K562 (cell line): ENCODE results near the gene EFHC1. TPM values are rescaled to one million over a fixed set of nuclear protein-coding genes. Genes with fewer than 3 reads are reported as not detected.

Experiments used
- ATAC-seq: fragments of 200-7000 bp; cut with Tn5 transposase; 3 replicates; pipeline ENCODE4 v1.9.1; 2020; ENCODE audit warnings: moderate library complexity
- BruUV-seq: library from RNA; stranded (reverse); fragments of 400-500 nt; replicated peaks from 2 replicates; lab custom pipeline; 2021; lab: Mats Ljungman, UMichigan
- CTCF ChIA-PET: fragments of 300-600 bp; formaldehyde crosslinking; extraction: SDS; loops from one replicate; lab custom pipeline; 2021; ENCODE audit warnings: low intra/inter-chr PET ratio; lab: Yijun Ruan, JAX
- POLR2A ChIA-PET: fragments of 300-600, 350-650 bp; sonication (Branson Sonifier 250); formaldehyde crosslinking; extraction: SDS; loops from one replicate; lab custom pipeline; 2021; ENCODE audit warnings: antibody characterized with exemption, inconsistent platforms; lab: Yijun Ruan, JAX
- DNase-seq, 4 experiments: peaks; one replicate each; pipeline versions ENCODE4 v3.0.0 to v3.0.0-alpha.2; 2011 to 2018; ENCODE audit warnings: low spot score in 3 of 4, mixed read lengths in 3 of 4; ENCODE audit errors: extremely low read depth in 1 of 4
- FAIRE-seq: peaks from 2 replicates; lab custom pipeline; 2011; peaks lifted over from hg19 to GRCh38; lab: Jason Lieb, UNC
- H2AFZ ChIP-seq: 2 replicates; pipeline ENCODE4 v1.6.0; 2011; ENCODE audit warnings: low read depth, low read length, control low read depth, inconsistent platforms
- H3K27ac ChIP-seq: fragments of 200-600 bp; 3 replicates; pipeline ENCODE4 v1.8.0; 2011; ENCODE audit warnings: low read depth, mild to moderate bottlenecking, control low read depth, inconsistent platforms, low read length, moderate library complexity, mixed read lengths; ENCODE audit errors: extremely low read depth
- H3K27me3 ChIP-seq, 2 experiments: fragments of 300-600 bp in 1 of 2; 2 replicates in 1 of 2; 3 replicates in 1 of 2; pipeline versions ENCODE4 v1.6.0 to v1.8.0; 2011; ENCODE audit warnings: inconsistent platforms in 2 of 2, low read length in 2 of 2, mild to moderate bottlenecking in 1 of 2, mixed read lengths in 1 of 2, moderate library complexity in 1 of 2; ENCODE audit not compliant: control insufficient read depth in 2 of 2, insufficient read depth in 2 of 2
- H3K36me3 ChIP-seq: fragments of 300-600 bp; 3 replicates; pipeline ENCODE4 v1.8.0; 2011; ENCODE audit warnings: mild to moderate bottlenecking, low read length, inconsistent platforms; ENCODE audit not compliant: control insufficient read depth, insufficient read depth
- H3K4me1 ChIP-seq, 2 experiments: fragments of 200-600 bp in 1 of 2; replicated peaks in 1 of 2; 2 replicates in 1 of 2; 3 replicates in 1 of 2; pipeline versions ENCODE4 v1.5.1 to v1.8.0; 2011; ENCODE audit warnings: inconsistent platforms in 2 of 2, low read length in 2 of 2, mild to moderate bottlenecking in 1 of 2, mixed read lengths in 1 of 2, moderate library complexity in 1 of 2; ENCODE audit not compliant: control insufficient read depth in 2 of 2, insufficient read depth in 2 of 2
- H3K4me2 ChIP-seq: 2 replicates; pipeline ENCODE4 v1.6.1; 2011; ENCODE audit warnings: low read length, control low read depth, inconsistent platforms, mixed read lengths; ENCODE audit not compliant: insufficient read depth
- H3K4me3 ChIP-seq: fragments of 200-600 bp; sonication (generic), shearing (Covaris generic); 2 replicates; pipeline ENCODE4 v1.5.1; 2016; ENCODE audit warnings: control low read depth, inconsistent platforms
- H3K79me2 ChIP-seq: fragments of 200-600 bp; 3 replicates; pipeline ENCODE4 v1.8.0; 2011; ENCODE audit warnings: low read length, inconsistent platforms; ENCODE audit not compliant: control insufficient read depth, insufficient read depth
- H3K9ac ChIP-seq, 2 experiments: 2 replicates each; pipeline versions ENCODE4 v1.6.0 to v1.6.1; 2011; ENCODE audit warnings: low read depth in 2 of 2, low read length in 2 of 2, control low read depth in 1 of 2, inconsistent platforms in 1 of 2, mild to moderate bottlenecking in 1 of 2, mixed read lengths in 1 of 2; ENCODE audit not compliant: insufficient read depth in 1 of 2
- H3K9me1 ChIP-seq: one replicate; pipeline ENCODE4 v1.6.0; 2011; ENCODE audit warnings: inconsistent platforms, mild to moderate bottlenecking, low read length, moderate library complexity; ENCODE audit not compliant: control insufficient read depth, insufficient read depth
- H3K9me3 ChIP-seq: replicated peaks from 2 replicates; pipeline ENCODE4 v1.5.1; 2011; ENCODE audit warnings: low read depth, low read length, inconsistent platforms; ENCODE audit not compliant: control insufficient read depth, insufficient read depth
- H4K20me1 ChIP-seq: replicated peaks from 2 replicates; pipeline ENCODE4 v1.6.1; 2011; ENCODE audit warnings: low read length, inconsistent platforms, mixed read lengths; ENCODE audit not compliant: control insufficient read depth, insufficient read depth
- ELF2 ChIP-seq: fragments of 250-450 bp; sonication (Bioruptor Pico); IDR thresholded peaks from 2 replicates; pipeline ENCODE4 v1.5.0; 2021; ENCODE audit warnings: mild to moderate bottlenecking
- FOXJ2 ChIP-seq: fragments of 200-800 bp; sonication (Bioruptor generic); IDR thresholded peaks from 2 replicates; pipeline ENCODE4 v1.6.1; 2016; ENCODE audit warnings: missing genetic modification characterization, missing compliant biosample characterization
- HNRNPH1 ChIP-seq: fragments of 200-400 bp; formaldehyde crosslinking; optimal IDR thresholded peaks from 2 replicates; pipeline ENCODE3; 2017; ENCODE audit warnings: low read depth, mild to moderate bottlenecking, low read length, moderate library complexity
- POLR2A ChIP-seq: fragments of 450-650 bp; conservative IDR thresholded peaks from 2 replicates; pipeline ENCODE4 v1.6.1; 2016
- PTTG1 ChIP-seq: fragments of 450-650 bp; IDR thresholded peaks from 2 replicates; pipeline ENCODE4 v1.6.1; 2016; ENCODE audit warnings: low read depth, mild to moderate bottlenecking, missing genetic modification characterization, missing compliant biosample characterization
- SIN3A ChIP-seq, 2 experiments: fragments of 150-350 bp in 1 of 2; IDR thresholded peaks; 2 replicates each; pipeline ENCODE4 v1.6.1; 2011 to 2016; ENCODE audit warnings: borderline replicate concordance in 2 of 2, low read depth in 2 of 2, low read length in 2 of 2, mild to moderate bottlenecking in 2 of 2, moderate library complexity in 2 of 2; ENCODE audit not compliant: control insufficient read depth in 1 of 2
- YY1 ChIP-seq, 3 experiments: IDR thresholded peaks; 2 replicates each; pipeline ENCODE4 v1.6.1; 2011; ENCODE audit warnings: low read length in 2 of 3, mild to moderate bottlenecking in 2 of 3, moderate library complexity in 2 of 3, borderline replicate concordance in 1 of 3, control low read depth in 1 of 3, low read depth in 1 of 3; ENCODE audit not compliant: insufficient read depth in 3 of 3, insufficient replicate concordance in 2 of 3, control insufficient read depth in 1 of 3, insufficient read length in 1 of 3; ENCODE audit errors: extremely low read depth in 1 of 3
- ZFP1 ChIP-seq: fragments of 450-650 bp; formaldehyde crosslinking; IDR thresholded peaks from 2 replicates; pipeline ENCODE4 v1.4.0; 2020; ENCODE audit warnings: mild to moderate bottlenecking, mixed read lengths
- ZNF217 ChIP-seq: sonication (generic); formaldehyde crosslinking; IDR thresholded peaks from 2 replicates; pipeline ENCODE4 v1.8.0; 2022; ENCODE audit warnings: mild to moderate bottlenecking, missing genetic modification reagents
- ZNF354B ChIP-seq: fragments of 250-450 bp; sonication (Bioruptor Pico); IDR thresholded peaks from 2 replicates; pipeline ENCODE4 v1.4.0; 2020
- ZNF551 ChIP-seq: fragments of 250-450 bp; sonication (Bioruptor Pico); IDR thresholded peaks from 2 replicates; pipeline ENCODE4 v1.5.0; 2021; ENCODE audit warnings: mild to moderate bottlenecking, moderate library complexity
- ZNF561 ChIP-seq: fragments of 450-650 bp; formaldehyde crosslinking; conservative IDR thresholded peaks from 2 replicates; pipeline ENCODE4 v1.4.0; 2020; ENCODE audit warnings: mild to moderate bottlenecking, moderate library complexity
- ZNF766 ChIP-seq: fragments of 200-800 bp; sonication (Bioruptor generic); conservative IDR thresholded peaks from 2 replicates; pipeline ENCODE4 v1.6.1; 2016; ENCODE audit warnings: missing genetic modification characterization, missing compliant biosample characterization
- WGBS: fragments of 100-300 bp; shearing (Covaris generic); methylation state at CpG from one replicate; pipeline ENCODE4 v1.1.6; 2016; ENCODE audit warnings: low coverage, mixed read lengths; ENCODE audit not compliant: insufficient coverage; ENCODE audit errors: missing lambda C conversion rate; 5-methylcytosine and 5-hydroxymethylcytosine counted together
- in situ Hi-C: fragments of 300-500 bp; cut with MboI; formaldehyde crosslinking; loops from 4 replicates; pipeline ENCODE4 v1.15.0; 2018; ENCODE audit warnings: inconsistent platforms, mixed read lengths
- intact Hi-C: fragments of 100-400 bp; cut with micrococcal nuclease; formaldehyde crosslinking; loops from 2 replicates; pipeline ENCODE4 v1.14.2; 2022
- polyA plus RNA-seq, 8 experiments: library from polyadenylated mRNA; depleted of rRNA in 4 of 8; stranded (reverse) in 5 of 8; unstranded in 3 of 8; fragments of >200 nt; fragmentation: Nextera tagmentation in 2 of 8; fragmentation: Illumina TruSeq in 1 of 8; extraction: Ambion mirVana in 2 of 8; extraction: Trizol in 1 of 8; gene quantifications; 2 replicates each; pipeline versions ENCODE4 v1.2.1 to v1.2.3, GENCODE V29; 2011 to 2014; ENCODE audit warnings: inconsistent platforms in 1 of 8, missing spikeins in 1 of 8
- total RNA-seq, 7 experiments: library from RNA; depleted of rRNA in 6 of 7; stranded (reverse); fragments of >200 nt in 6 of 7; fragmentation: Illumina TruSeq in 2 of 7; extraction: Trizol in 2 of 7; gene quantifications; 2 replicates each; pipeline versions ENCODE4 v1.2.1 to v1.2.3, GENCODE V29; 2011 to 2021; ENCODE audit warnings: low replicate concordance in 1 of 7
- TF ChIP-seq, protein P1 (sequence below): fragments of 250-450 bp; sonication (Bioruptor Pico); IDR thresholded peaks from 2 replicates; pipeline ENCODE4 v1.5.0; 2021; ENCODE audit warnings: mild to moderate bottlenecking, borderline replicate concordance

EFHC1 gene
- total and polyA plus RNA-seq, 9 of the 15 experiments (the other 6 are each of a cell fraction or from before 2014, with no cell fraction given), result 9.5 to 31.0 (median 14.9) TPM

DNA sequence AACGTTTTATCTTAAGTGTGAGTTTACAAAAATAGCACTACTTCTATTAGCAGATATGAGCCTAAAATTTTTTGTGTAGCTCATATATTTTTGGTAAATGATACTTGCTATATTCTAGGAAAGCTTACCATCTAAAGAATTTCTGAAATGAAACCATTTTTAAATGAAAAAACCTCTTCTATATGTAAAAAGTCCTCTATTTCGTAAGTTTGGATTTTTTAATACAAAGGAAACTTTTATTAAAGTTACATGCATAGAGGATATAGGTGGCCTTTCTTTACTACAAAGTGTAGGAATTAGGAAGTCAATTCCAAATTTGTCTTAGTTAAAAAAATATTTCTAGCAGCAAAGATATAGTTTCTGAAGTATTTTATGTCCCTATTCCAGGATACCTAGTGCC, 18.8 kb downstream of the EFHC1 start:
- CTCF ChIA-PET, result no interaction called here
- no peaks in the 10 kb centered on the region for H3K27me3 ChIP-seq
- no peak for TF ChIP-seq PTTG1 (tag)
- no peak for TF ChIP-seq ZNF561 (CRISPR knock-in tag)
- no peak for TF ChIP-seq YY1 (IDR thresholded peaks at IDR 0.05; ENCODE audit: borderline replicate concordance in 1 of 3, control insufficient read depth in 1 of 3, extremely low read depth in 1 of 3, insufficient read depth in 3 of 3, insufficient read length in 1 of 3, insufficient replicate concordance in 2 of 3, low read depth in 1 of 3, low read length in 2 of 3)
- TF ChIP-seq ZFP1 (CRISPR knock-in tag), result no peak
- no peak for TF ChIP-seq ZNF354B (CRISPR knock-in tag)
- no peak for TF ChIP-seq FOXJ2 (tag)
- no peak for TF ChIP-seq POLR2A
- no peak for TF ChIP-seq SIN3A (IDR thresholded peaks at IDR 0.05; ENCODE audit: borderline replicate concordance in 2 of 2, control insufficient read depth in 1 of 2, low read depth in 2 of 2, low read length in 2 of 2)
- TF ChIP-seq ZNF217 (CRISPR knock-in tag), result no peak
- TF ChIP-seq HNRNPH1, result no peak
- TF ChIP-seq ELF2 (CRISPR knock-in tag), result no peak
- TF ChIP-seq ZNF551 (CRISPR knock-in tag), result no peak
- TF ChIP-seq, protein P1, sequence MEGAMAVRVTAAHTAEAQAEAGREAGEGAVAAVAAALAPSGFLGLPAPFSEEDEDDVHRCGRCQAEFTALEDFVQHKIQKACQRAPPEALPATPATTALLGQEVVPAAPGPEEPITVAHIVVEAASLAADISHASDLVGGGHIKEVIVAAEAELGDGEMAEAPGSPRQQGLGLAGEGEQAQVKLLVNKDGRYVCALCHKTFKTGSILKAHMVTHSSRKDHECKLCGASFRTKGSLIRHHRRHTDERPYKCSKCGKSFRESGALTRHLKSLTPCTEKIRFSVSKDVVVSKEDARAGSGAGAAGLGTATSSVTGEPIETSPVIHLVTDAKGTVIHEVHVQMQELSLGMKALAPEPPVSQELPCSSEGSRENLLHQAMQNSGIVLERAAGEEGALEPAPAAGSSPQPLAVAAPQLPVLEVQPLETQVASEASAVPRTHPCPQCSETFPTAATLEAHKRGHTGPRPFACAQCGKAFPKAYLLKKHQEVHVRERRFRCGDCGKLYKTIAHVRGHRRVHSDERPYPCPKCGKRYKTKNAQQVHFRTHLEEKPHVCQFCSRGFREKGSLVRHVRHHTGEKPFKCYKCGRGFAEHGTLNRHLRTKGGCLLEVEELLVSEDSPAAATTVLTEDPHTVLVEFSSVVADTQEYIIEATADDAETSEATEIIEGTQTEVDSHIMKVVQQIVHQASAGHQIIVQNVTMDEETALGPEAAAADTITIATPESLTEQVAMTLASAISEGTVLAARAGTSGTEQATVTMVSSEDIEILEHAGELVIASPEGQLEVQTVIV, result no peak
- TF ChIP-seq ZNF766 (CRISPR knock-in tag), result no peak
- TF ChIP-seq, all 486 proteins: peak for 0
- H3K9ac ChIP-seq, result no peak overlapping the region
- no TSS peak for BruUV-seq
- intact Hi-C loops (no loop called here), in situ Hi-C loops (no loop called here)
- no peak overlapping the region for H3K4me3 ChIP-seq
- no peak for FAIRE-seq
- WGBS, result 51% methylated on average over 2 of the region's 2 CpGs
- H4K20me1 ChIP-seq, result no peaks in the 10 kb centered on the region
- no peaks in the 10 kb centered on the region for H3K79me2 ChIP-seq
- peaks cover 6% of the 10 kb centered on the region; the same call in 1 of the 3 replicates for H3K36me3 ChIP-seq
- no peak overlapping the region for H2AFZ ChIP-seq
- H3K4me1 ChIP-seq, result peaks cover 0 to 8% of the 10 kb centered on the region in 2 experiments; a peak in 2 of 5 replicates
- no peak for DNase-seq
- no peak overlapping the region for H3K4me2 ChIP-seq
- no peak for ATAC-seq
- no peak overlapping the region for H3K27ac ChIP-seq
- no peaks in the 10 kb centered on the region for H3K9me3 ChIP-seq
- POLR2A ChIA-PET, result interaction anchor here (1.0 to 1.1 kb wide), 2 partner anchors 23 to 35 kb away, joined by 3 to 4 read pairs; no protein-coding TSS in a partner anchor
- no peaks in the 10 kb centered on the region for H3K9me1 ChIP-seq
